GM23338 (cell line): ENCODE results near the gene MRPS15. TPM values are rescaled to one million over a fixed set of nuclear protein-coding genes. Genes with fewer than 3 reads are reported as not detected.

Experiments
- ATAC-seq: fragments of 200-7000 bp; cut with Tn5 transposase; 3 replicates; pipeline ENCODE4 v1.9.1; 2020
- DNase-seq: peaks from one replicate; pipeline ENCODE4 v3.0.0-alpha.2; 2015; ENCODE audit warnings: low spot score
- H2AFZ ChIP-seq: fragments of 200-600 bp; sonication (generic); 2 replicates; pipeline ENCODE4 v1.8.0; 2016; ENCODE audit warnings: antibody characterized with exemption, mild to moderate bottlenecking, moderate library complexity
- H3F3A ChIP-seq: fragments of 200-600 bp; sonication (generic); replicated peaks from 2 replicates; pipeline ENCODE4 v1.8.0; 2017; ENCODE audit warnings: antibody characterized with exemption, mixed run types, low read depth
- H3K27ac ChIP-seq: fragments of 200-600 bp; sonication (generic); 2 replicates; pipeline ENCODE4 v1.6.1; 2016; ENCODE audit warnings: low read depth
- H3K27me3 ChIP-seq: fragments of 200-600 bp; sonication (generic); 2 replicates; pipeline ENCODE4 v1.8.0; 2016; ENCODE audit warnings: mild to moderate bottlenecking, mixed run types, moderate library complexity; ENCODE audit not compliant: insufficient read depth
- H3K36me3 ChIP-seq: fragments of 200-600 bp; sonication (generic); 2 replicates; pipeline ENCODE4 v1.8.0; 2016; ENCODE audit warnings: mild to moderate bottlenecking; ENCODE audit not compliant: insufficient read depth
- H3K4me1 ChIP-seq: fragments of 200-600 bp; sonication (generic); 2 replicates; pipeline ENCODE4 v1.8.0; 2016; ENCODE audit warnings: mild to moderate bottlenecking, moderate library complexity; ENCODE audit not compliant: insufficient read depth
- H3K4me2 ChIP-seq: fragments of 200-600 bp; sonication (generic); 2 replicates; pipeline ENCODE4 v1.7.1; 2017; ENCODE audit warnings: mixed run types
- H3K4me3 ChIP-seq: fragments of 200-600 bp; sonication (generic); 2 replicates; pipeline ENCODE4 v1.6.1; 2016; ENCODE audit warnings: mixed run types
- H3K79me2 ChIP-seq: fragments of 200-600 bp; sonication (generic); replicated peaks from 2 replicates; pipeline ENCODE4 v1.8.0; 2017; ENCODE audit warnings: mild to moderate bottlenecking; ENCODE audit not compliant: insufficient read depth
- H3K9me2 ChIP-seq: fragments of 200-600 bp; sonication (generic); 2 replicates; pipeline ENCODE4 v1.8.0; 2017; ENCODE audit not compliant: insufficient read depth
- H4K20me1 ChIP-seq: fragments of 200-600 bp; sonication (generic); replicated peaks from 2 replicates; pipeline ENCODE4 v1.8.0; 2017; ENCODE audit warnings: mild to moderate bottlenecking; ENCODE audit not compliant: insufficient read depth
- H3K27ac Mint-ChIP-seq: 2 replicates; pipeline ENCODE4 v1.8.0; 2020; ENCODE audit warnings: inconsistent platforms, mild to moderate bottlenecking, moderate library complexity, mixed read lengths
- H3K27me3 Mint-ChIP-seq: 3 replicates; pipeline ENCODE4 v1.8.0; 2022; ENCODE audit warnings: low read depth, mild to moderate bottlenecking, moderate library complexity, mixed read lengths, inconsistent platforms; ENCODE audit not compliant: insufficient read depth, poor library complexity
- H3K36me3 Mint-ChIP-seq: 3 replicates; pipeline ENCODE4 v1.8.0; 2021; ENCODE audit warnings: low read depth, mild to moderate bottlenecking, inconsistent platforms, moderate library complexity, mixed read lengths
- H3K4me1 Mint-ChIP-seq: 3 replicates; pipeline ENCODE4 v1.8.0; 2020; ENCODE audit warnings: mild to moderate bottlenecking, inconsistent platforms, mixed read lengths
- H3K4me3 Mint-ChIP-seq: 3 replicates; pipeline ENCODE4 v1.8.0; 2021; ENCODE audit warnings: moderate library complexity, mild to moderate bottlenecking, inconsistent platforms, mixed read lengths
- H3K9me3 Mint-ChIP-seq: 3 replicates; pipeline ENCODE4 v1.8.0; 2020; ENCODE audit warnings: moderate library complexity, mild to moderate bottlenecking, inconsistent platforms, mixed read lengths
- ETS1 ChIP-seq: IDR thresholded peaks from 2 replicates; pipeline ENCODE4 v1.6.1; 2016; ENCODE audit warnings: antibody characterized with exemption
- NANOG ChIP-seq: IDR thresholded peaks from 2 replicates; pipeline ENCODE4 v1.6.1; 2016; ENCODE audit warnings: antibody characterized with exemption, borderline replicate concordance
- POLR2AphosphoS5 ChIP-seq: IDR thresholded peaks from 2 replicates; pipeline ENCODE4 v1.6.1; 2016; ENCODE audit warnings: antibody characterized with exemption, low read depth
- STAT1 ChIP-seq: IDR thresholded peaks from one replicate; pipeline ENCODE4 v1.6.1; 2016; ENCODE audit warnings: antibody characterized with exemption; ENCODE audit not compliant: unreplicated experiment
- ZNF114 ChIP-seq: fragments of 250-450 bp; sonication (Bioruptor Pico); IDR thresholded peaks from 2 replicates; pipeline ENCODE4 v1.5.0; 2020; ENCODE audit warnings: mild to moderate bottlenecking, moderate library complexity
- ZNF462 ChIP-seq: fragments of 250-450 bp; sonication (Bioruptor Pico); IDR thresholded peaks from 2 replicates; pipeline ENCODE4 v1.5.0; 2020; ENCODE audit warnings: mild to moderate bottlenecking, moderate library complexity
- polyA plus RNA-seq: library from polyadenylated mRNA; unstranded; fragments of >200 nt; fragmentation: Nextera tagmentation; extraction: Ambion mirVana; gene quantifications from 2 replicates; pipeline ENCODE4 v1.2.1, GENCODE V29; 2016
- total RNA-seq: library from RNA; depleted of rRNA; stranded (reverse); fragments of >200 nt; shearing (Covaris generic); gene quantifications from 2 replicates; pipeline ENCODE4 v1.2.3, GENCODE V29; 2014
- TF ChIP-seq, protein P1 (sequence below), 2 experiments: fragments of 200-600 bp in 1 of 2; sonication (generic) in 1 of 2; conservative IDR thresholded peaks; 2 replicates each; pipeline versions ENCODE4 v1.5.1 to v1.6.1; 2016 to 2017; ENCODE audit warnings: antibody characterized with exemption in 2 of 2, low read depth in 2 of 2, mild to moderate bottlenecking in 2 of 2, moderate library complexity in 1 of 2

MRPS15 gene
- total and polyA plus RNA-seq, 2 experiments from 2014 or later, result 105 to 311 TPM

GRCh38 chr1:36446746-36447145, 17.4 kb downstream of the MRPS15 start (continued):
- TF ChIP-seq, protein P1, sequence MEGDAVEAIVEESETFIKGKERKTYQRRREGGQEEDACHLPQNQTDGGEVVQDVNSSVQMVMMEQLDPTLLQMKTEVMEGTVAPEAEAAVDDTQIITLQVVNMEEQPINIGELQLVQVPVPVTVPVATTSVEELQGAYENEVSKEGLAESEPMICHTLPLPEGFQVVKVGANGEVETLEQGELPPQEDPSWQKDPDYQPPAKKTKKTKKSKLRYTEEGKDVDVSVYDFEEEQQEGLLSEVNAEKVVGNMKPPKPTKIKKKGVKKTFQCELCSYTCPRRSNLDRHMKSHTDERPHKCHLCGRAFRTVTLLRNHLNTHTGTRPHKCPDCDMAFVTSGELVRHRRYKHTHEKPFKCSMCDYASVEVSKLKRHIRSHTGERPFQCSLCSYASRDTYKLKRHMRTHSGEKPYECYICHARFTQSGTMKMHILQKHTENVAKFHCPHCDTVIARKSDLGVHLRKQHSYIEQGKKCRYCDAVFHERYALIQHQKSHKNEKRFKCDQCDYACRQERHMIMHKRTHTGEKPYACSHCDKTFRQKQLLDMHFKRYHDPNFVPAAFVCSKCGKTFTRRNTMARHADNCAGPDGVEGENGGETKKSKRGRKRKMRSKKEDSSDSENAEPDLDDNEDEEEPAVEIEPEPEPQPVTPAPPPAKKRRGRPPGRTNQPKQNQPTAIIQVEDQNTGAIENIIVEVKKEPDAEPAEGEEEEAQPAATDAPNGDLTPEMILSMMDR (conservative IDR thresholded peaks at IDR 0.05; ENCODE audit: low read depth in 2 of 2), result no peak
- TF ChIP-seq POLR2AphosphoS5, result no peak
- TF ChIP-seq STAT1, result no peak
- TF ChIP-seq ETS1, result no peak
- TF ChIP-seq NANOG, result no peak
- no peak for TF ChIP-seq ZNF114

DNA sequence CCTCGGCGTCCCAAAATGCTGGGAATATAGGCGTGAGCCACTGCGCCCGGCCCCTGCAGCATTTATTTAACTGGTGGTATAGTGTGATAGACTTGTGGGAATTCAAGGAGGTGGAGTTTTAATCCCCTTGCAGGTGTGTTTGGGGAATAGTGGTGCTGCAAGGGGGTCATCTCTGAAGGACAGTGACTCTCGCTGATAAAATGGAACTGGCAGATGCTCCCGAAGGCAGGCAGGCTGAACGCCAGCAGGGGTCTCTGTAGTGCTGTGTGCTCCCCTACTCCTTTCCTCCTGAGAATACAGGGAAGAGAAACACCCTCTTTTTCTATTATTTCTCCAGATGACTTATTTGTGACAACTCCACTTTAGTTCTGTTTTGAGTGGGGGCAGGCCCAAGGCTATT, 17.9 kb downstream of the MRPS15 start:
- DNase-seq (peak; percentile 86), ATAC-seq (peak; percentile 38)
- Histone ChIP-seq H3K4me3 (no peak overlapping the region), H4K20me1 (no peaks in the 10 kb centered on the region), H2AFZ (no peak overlapping the region; the same call in 1 of the 2 replicates), H3K4me2 (no peak overlapping the region), H3K27ac (no peak overlapping the region), H3K27me3 (no peaks in the 10 kb centered on the region), H3K9me2 (no peaks in the 10 kb centered on the region), H3K36me3 (no peaks in the 10 kb centered on the region), H3K79me2 (no peaks in the 10 kb centered on the region), H3K4me1 (peaks cover under 1% of the 10 kb centered on the region; the same call in 1 of the 2 replicates), H3F3A (no peaks in the 10 kb centered on the region)
- Mint-ChIP-seq H3K36me3 (no peaks in the 10 kb centered on the region; the same call in 2 of the 3 replicates), H3K27ac (0 out of 2 replicates have a peak overlapping the region, but pooled peaks have one; percentile 3), H3K9me3 (no peaks in the 10 kb centered on the region), H3K4me3 (no peak overlapping the region), H3K27me3 (peaks cover 9% of the 10 kb centered on the region), H3K4me1 (peaks cover 13% of the 10 kb centered on the region)
- TF ChIP-seq ZNF462, result no peak
- TF ChIP-seq, protein P1 (conservative IDR thresholded peaks at IDR 0.05; ENCODE audit: low read depth in 2 of 2), result peak; percentile 73 to 86
